ENCODE measurements around the gene SMIM33. TPM values are rescaled to one million over a fixed set of nuclear protein-coding genes. Genes with fewer than 3 reads are reported as not detected.

The SMIM33 gene
- total and polyA plus RNA-seq, 2 of the 13 experiments (the other 11 are each of a cell fraction or from before 2014, with no cell fraction given): not detected

DNA sequence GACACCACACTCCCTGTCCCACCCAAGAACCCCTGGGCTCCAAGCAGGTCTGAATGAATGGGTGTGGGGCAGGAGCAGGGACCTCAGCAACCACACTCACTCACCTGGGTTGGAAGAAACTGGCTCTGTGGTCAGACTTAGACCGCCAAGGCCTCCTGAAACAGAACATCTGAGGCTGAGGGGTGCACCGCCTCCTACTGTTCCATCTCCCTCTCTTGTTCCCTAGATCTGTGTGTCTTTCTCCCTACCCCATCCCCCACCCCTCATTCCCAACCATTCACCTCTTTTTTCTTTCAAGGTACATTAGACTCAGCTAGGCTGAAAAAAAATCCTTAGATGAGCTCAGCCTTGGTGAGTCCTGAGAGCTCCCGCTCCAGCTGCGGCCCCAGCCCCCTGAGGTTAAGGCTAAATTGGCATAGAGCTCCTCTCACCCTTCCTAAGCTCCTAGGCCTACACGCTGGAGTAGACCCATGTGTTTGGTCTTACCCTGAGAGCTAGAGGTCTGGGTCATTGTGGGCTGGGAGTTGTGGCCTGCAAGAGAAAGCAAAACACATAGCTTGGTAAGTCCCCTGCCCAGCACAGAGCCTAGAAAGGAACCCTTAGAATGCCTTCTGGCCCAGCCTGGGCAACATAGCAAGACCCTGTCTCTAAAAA lies 13.0 kb upstream of the SMIM33 start:
- Histone ChIP-seq H3K4me2 (ENCODE audit: low read depth, low read length) (no peak overlapping the region), H3K9me3 (ENCODE audit: low read length) (no peaks in the 10 kb centered on the region), H3K27me3 (ENCODE audit: control insufficient read depth in 1 of 2, insufficient read depth in 2 of 2, low read length in 2 of 2) (peaks cover 8 to 41% of the 10 kb centered on the region in 2 experiments), H3K4me1 (ENCODE audit: insufficient read depth, low read length) (peaks cover 32% of the 10 kb centered on the region), H3K9ac (ENCODE audit: insufficient read depth, low read depth, low read length) (no peak overlapping the region), H3K79me2 (ENCODE audit: insufficient read depth, low read length) (no peaks in the 10 kb centered on the region), H3K4me3 (replicated peaks in 1 of 3; ENCODE audit: insufficient read depth in 1 of 3, low read depth in 2 of 3, low read length in 3 of 3) (no peak overlapping the region), H3K36me3 (replicated peaks in 1 of 2; ENCODE audit: control insufficient read depth in 1 of 2, insufficient read depth in 2 of 2, low read length in 2 of 2) (no peaks in the 10 kb centered on the region), H4K20me1 (ENCODE audit: insufficient read depth, low read length) (no peaks in the 10 kb centered on the region), H3K27ac (ENCODE audit: extremely low read length, insufficient read depth, low read length) (no peak overlapping the region), H2AFZ (ENCODE audit: low read length) (no peak overlapping the region)
- FAIRE-seq (no peak), ATAC-seq (no peak; the same call in 2 of the 3 replicates), DNase-seq (ENCODE audit: low spot score) (no peak)
- CTCF ChIA-PET (ENCODE audit: low intra/inter-chr PET ratio, low total read pairs): no interaction called here
- intact Hi-C loops (cut with micrococcal nuclease; ENCODE audit: unreplicated experiment) (no loop called here), in situ Hi-C loops (cut with HindIII; ENCODE audit: extremely low pct_ligation_motif_present, low pct_unique_long_range_greater_than_20kb) (no loop called here)
- TF ChIP-seq, protein P1, sequence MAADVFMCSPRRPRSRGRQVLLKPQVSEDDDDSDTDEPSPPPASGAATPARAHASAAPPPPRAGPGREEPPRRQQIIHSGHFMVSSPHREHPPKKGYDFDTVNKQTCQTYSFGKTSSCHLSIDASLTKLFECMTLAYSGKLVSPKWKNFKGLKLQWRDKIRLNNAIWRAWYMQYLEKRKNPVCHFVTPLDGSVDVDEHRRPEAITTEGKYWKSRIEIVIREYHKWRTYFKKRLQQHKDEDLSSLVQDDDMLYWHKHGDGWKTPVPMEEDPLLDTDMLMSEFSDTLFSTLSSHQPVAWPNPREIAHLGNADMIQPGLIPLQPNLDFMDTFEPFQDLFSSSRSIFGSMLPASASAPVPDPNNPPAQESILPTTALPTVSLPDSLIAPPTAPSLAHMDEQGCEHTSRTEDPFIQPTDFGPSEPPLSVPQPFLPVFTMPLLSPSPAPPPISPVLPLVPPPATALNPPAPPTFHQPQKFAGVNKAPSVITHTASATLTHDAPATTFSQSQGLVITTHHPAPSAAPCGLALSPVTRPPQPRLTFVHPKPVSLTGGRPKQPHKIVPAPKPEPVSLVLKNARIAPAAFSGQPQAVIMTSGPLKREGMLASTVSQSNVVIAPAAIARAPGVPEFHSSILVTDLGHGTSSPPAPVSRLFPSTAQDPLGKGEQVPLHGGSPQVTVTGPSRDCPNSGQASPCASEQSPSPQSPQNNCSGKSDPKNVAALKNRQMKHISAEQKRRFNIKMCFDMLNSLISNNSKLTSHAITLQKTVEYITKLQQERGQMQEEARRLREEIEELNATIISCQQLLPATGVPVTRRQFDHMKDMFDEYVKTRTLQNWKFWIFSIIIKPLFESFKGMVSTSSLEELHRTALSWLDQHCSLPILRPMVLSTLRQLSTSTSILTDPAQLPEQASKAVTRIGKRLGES (CRISPR knock-in tag; IDR thresholded peaks at IDR 0.05; ENCODE audit: borderline replicate concordance): no peak
- no peak for TF ChIP-seq ZNF781 (CRISPR knock-in tag; IDR thresholded peaks at IDR 0.05; ENCODE audit: borderline replicate concordance, not compliant biosample characterization)
- no peak for TF ChIP-seq EHMT2 (IDR thresholded peaks at IDR 0.05; ENCODE audit: borderline replicate concordance, low read depth, low read length)
- no peak for TF ChIP-seq FOSL1 (CRISPR knock-in tag; IDR thresholded peaks at IDR 0.05; ENCODE audit: borderline replicate concordance)
- TF ChIP-seq, protein P2, sequence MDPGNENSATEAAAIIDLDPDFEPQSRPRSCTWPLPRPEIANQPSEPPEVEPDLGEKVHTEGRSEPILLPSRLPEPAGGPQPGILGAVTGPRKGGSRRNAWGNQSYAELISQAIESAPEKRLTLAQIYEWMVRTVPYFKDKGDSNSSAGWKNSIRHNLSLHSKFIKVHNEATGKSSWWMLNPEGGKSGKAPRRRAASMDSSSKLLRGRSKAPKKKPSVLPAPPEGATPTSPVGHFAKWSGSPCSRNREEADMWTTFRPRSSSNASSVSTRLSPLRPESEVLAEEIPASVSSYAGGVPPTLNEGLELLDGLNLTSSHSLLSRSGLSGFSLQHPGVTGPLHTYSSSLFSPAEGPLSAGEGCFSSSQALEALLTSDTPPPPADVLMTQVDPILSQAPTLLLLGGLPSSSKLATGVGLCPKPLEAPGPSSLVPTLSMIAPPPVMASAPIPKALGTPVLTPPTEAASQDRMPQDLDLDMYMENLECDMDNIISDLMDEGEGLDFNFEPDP (CRISPR knock-in tag; conservative IDR thresholded peaks at IDR 0.05): no peak
- TF ChIP-seq DNMT1 (CRISPR knock-in tag; IDR thresholded peaks at IDR 0.05): no peak
- TF ChIP-seq ZSCAN25 (CRISPR knock-in tag; IDR thresholded peaks at IDR 0.05): no peak
- TF ChIP-seq RNF2 (conservative IDR thresholded peaks at IDR 0.05; ENCODE audit: low read depth): no peak
- no peak for TF ChIP-seq ZNF230 (CRISPR knock-in tag; IDR thresholded peaks at IDR 0.05)
- no peak for TF ChIP-seq NFIB (CRISPR knock-in tag; IDR thresholded peaks at IDR 0.05; ENCODE audit: borderline replicate concordance)
- no peak for TF ChIP-seq HNRNPUL1 (IDR thresholded peaks at IDR 0.05; ENCODE audit: low read depth, low read length)
- no peak for TF ChIP-seq SNAPC2 (CRISPR knock-in tag; IDR thresholded peaks at IDR 0.05)
- TF ChIP-seq CREM (IDR thresholded peaks at IDR 0.05): no peak
- no peak for TF ChIP-seq CREM (CRISPR knock-in tag; IDR thresholded peaks at IDR 0.05)
- TF ChIP-seq TBL1XR1 (IDR thresholded peaks at IDR 0.05; ENCODE audit: borderline replicate concordance, low read length, partially characterized antibody): no peak
- no peak for TF ChIP-seq XRCC5 (optimal IDR thresholded peaks at IDR 0.05; ENCODE audit: low read length)
- TF ChIP-seq ZBTB8A (CRISPR knock-in tag; IDR thresholded peaks at IDR 0.05; ENCODE audit: borderline replicate concordance, low read depth): no peak
- 44% methylated on average over 5 of the region's 5 CpGs for WGBS (ENCODE audit: low lambda C conversion rate)
- POLR2A ChIA-PET: interaction anchor here (1.4 kb wide), 1 partner anchor 19 kb away, joined by 5 read pairs; the partner anchor contains the start of gene DNAJC18
- BruUV-seq (replicated peaks): no TSS peak

All from HepG2 (cell line).